GM23338 (cell line): ENCODE results near the gene BRSK2. TPM values are rescaled to one million over a fixed set of nuclear protein-coding genes. Genes with fewer than 3 reads are reported as not detected.

Experiments used
- ATAC-seq: fragments of 200-7000 bp; cut with Tn5 transposase; 3 replicates; pipeline ENCODE4 v1.9.1; 2020
- DNase-seq: peaks from one replicate; pipeline ENCODE4 v3.0.0-alpha.2; 2015; ENCODE audit warnings: low spot score
- H2AFZ ChIP-seq: fragments of 200-600 bp; sonication (generic); 2 replicates; pipeline ENCODE4 v1.8.0; 2016; ENCODE audit warnings: antibody characterized with exemption, mild to moderate bottlenecking, moderate library complexity
- H3F3A ChIP-seq: fragments of 200-600 bp; sonication (generic); replicated peaks from 2 replicates; pipeline ENCODE4 v1.8.0; 2017; ENCODE audit warnings: antibody characterized with exemption, mixed run types, low read depth
- H3K27ac ChIP-seq: fragments of 200-600 bp; sonication (generic); 2 replicates; pipeline ENCODE4 v1.6.1; 2016; ENCODE audit warnings: low read depth
- H3K27me3 ChIP-seq: fragments of 200-600 bp; sonication (generic); 2 replicates; pipeline ENCODE4 v1.8.0; 2016; ENCODE audit warnings: mild to moderate bottlenecking, mixed run types, moderate library complexity; ENCODE audit not compliant: insufficient read depth
- H3K36me3 ChIP-seq: fragments of 200-600 bp; sonication (generic); 2 replicates; pipeline ENCODE4 v1.8.0; 2016; ENCODE audit warnings: mild to moderate bottlenecking; ENCODE audit not compliant: insufficient read depth
- H3K4me1 ChIP-seq: fragments of 200-600 bp; sonication (generic); 2 replicates; pipeline ENCODE4 v1.8.0; 2016; ENCODE audit warnings: mild to moderate bottlenecking, moderate library complexity; ENCODE audit not compliant: insufficient read depth
- H3K4me2 ChIP-seq: fragments of 200-600 bp; sonication (generic); 2 replicates; pipeline ENCODE4 v1.7.1; 2017; ENCODE audit warnings: mixed run types
- H3K4me3 ChIP-seq: fragments of 200-600 bp; sonication (generic); 2 replicates; pipeline ENCODE4 v1.6.1; 2016; ENCODE audit warnings: mixed run types
- H3K79me2 ChIP-seq: fragments of 200-600 bp; sonication (generic); replicated peaks from 2 replicates; pipeline ENCODE4 v1.8.0; 2017; ENCODE audit warnings: mild to moderate bottlenecking; ENCODE audit not compliant: insufficient read depth
- H3K9me2 ChIP-seq: fragments of 200-600 bp; sonication (generic); 2 replicates; pipeline ENCODE4 v1.8.0; 2017; ENCODE audit not compliant: insufficient read depth
- H4K20me1 ChIP-seq: fragments of 200-600 bp; sonication (generic); replicated peaks from 2 replicates; pipeline ENCODE4 v1.8.0; 2017; ENCODE audit warnings: mild to moderate bottlenecking; ENCODE audit not compliant: insufficient read depth
- H3K27ac Mint-ChIP-seq: 2 replicates; pipeline ENCODE4 v1.8.0; 2020; ENCODE audit warnings: inconsistent platforms, mild to moderate bottlenecking, moderate library complexity, mixed read lengths
- H3K27me3 Mint-ChIP-seq: 3 replicates; pipeline ENCODE4 v1.8.0; 2022; ENCODE audit warnings: low read depth, mild to moderate bottlenecking, moderate library complexity, mixed read lengths, inconsistent platforms; ENCODE audit not compliant: insufficient read depth, poor library complexity
- H3K36me3 Mint-ChIP-seq: 3 replicates; pipeline ENCODE4 v1.8.0; 2021; ENCODE audit warnings: low read depth, mild to moderate bottlenecking, inconsistent platforms, moderate library complexity, mixed read lengths
- H3K4me1 Mint-ChIP-seq: 3 replicates; pipeline ENCODE4 v1.8.0; 2020; ENCODE audit warnings: mild to moderate bottlenecking, inconsistent platforms, mixed read lengths
- H3K4me3 Mint-ChIP-seq: 3 replicates; pipeline ENCODE4 v1.8.0; 2021; ENCODE audit warnings: moderate library complexity, mild to moderate bottlenecking, inconsistent platforms, mixed read lengths
- H3K9me3 Mint-ChIP-seq: 3 replicates; pipeline ENCODE4 v1.8.0; 2020; ENCODE audit warnings: moderate library complexity, mild to moderate bottlenecking, inconsistent platforms, mixed read lengths
- CREB1 ChIP-seq: fragments of 250-450 bp; sonication (Bioruptor Pico); IDR thresholded peaks from 2 replicates; pipeline ENCODE4 v1.5.0; 2020; ENCODE audit warnings: low read depth, mild to moderate bottlenecking, moderate library complexity
- EZH2 ChIP-seq: fragments of 200-600 bp; sonication (generic); IDR thresholded peaks from one replicate; pipeline ENCODE4 v1.8.0; 2017; ENCODE audit warnings: antibody characterized with exemption, mild to moderate bottlenecking, low read depth; ENCODE audit not compliant: unreplicated experiment
- EZH2phosphoT487 ChIP-seq: fragments of 200-600 bp; sonication (generic); IDR thresholded peaks from one replicate; pipeline ENCODE4 v1.8.1; 2018; ENCODE audit warnings: antibody characterized with exemption; ENCODE audit not compliant: unreplicated experiment
- JUNB ChIP-seq: IDR thresholded peaks from one replicate; pipeline ENCODE4 v1.6.1; 2016; ENCODE audit warnings: antibody characterized with exemption; ENCODE audit not compliant: unreplicated experiment
- NANOG ChIP-seq: IDR thresholded peaks from 2 replicates; pipeline ENCODE4 v1.6.1; 2016; ENCODE audit warnings: antibody characterized with exemption, borderline replicate concordance
- POLR2AphosphoS5 ChIP-seq: IDR thresholded peaks from 2 replicates; pipeline ENCODE4 v1.6.1; 2016; ENCODE audit warnings: antibody characterized with exemption, low read depth
- STAT1 ChIP-seq: IDR thresholded peaks from one replicate; pipeline ENCODE4 v1.6.1; 2016; ENCODE audit warnings: antibody characterized with exemption; ENCODE audit not compliant: unreplicated experiment
- ZNF114 ChIP-seq: fragments of 250-450 bp; sonication (Bioruptor Pico); IDR thresholded peaks from 2 replicates; pipeline ENCODE4 v1.5.0; 2020; ENCODE audit warnings: mild to moderate bottlenecking, moderate library complexity
- ZNF331 ChIP-seq: fragments of 250-450 bp; sonication (Bioruptor Pico); IDR thresholded peaks from 2 replicates; pipeline ENCODE4 v1.5.0; 2020; ENCODE audit warnings: low read depth, mild to moderate bottlenecking, moderate library complexity
- polyA plus RNA-seq: library from polyadenylated mRNA; unstranded; fragments of >200 nt; fragmentation: Nextera tagmentation; extraction: Ambion mirVana; gene quantifications from 2 replicates; pipeline ENCODE4 v1.2.1, GENCODE V29; 2016
- total RNA-seq: library from RNA; depleted of rRNA; stranded (reverse); fragments of >200 nt; shearing (Covaris generic); gene quantifications from 2 replicates; pipeline ENCODE4 v1.2.3, GENCODE V29; 2014
- TF ChIP-seq, protein P1 (sequence below): IDR thresholded peaks from 2 replicates; pipeline ENCODE4 v1.6.1; 2016; ENCODE audit warnings: antibody characterized with exemption
- TF ChIP-seq, protein P2 (sequence below): fragments of 250-450 bp; sonication (Bioruptor Pico); IDR thresholded peaks from 2 replicates; pipeline ENCODE4 v1.5.0; 2020; ENCODE audit warnings: mild to moderate bottlenecking, moderate library complexity
- TF ChIP-seq, protein P3 (sequence below), 2 experiments: fragments of 200-600 bp in 1 of 2; sonication (generic) in 1 of 2; conservative IDR thresholded peaks; 2 replicates each; pipeline versions ENCODE4 v1.5.1 to v1.6.1; 2016 to 2017; ENCODE audit warnings: antibody characterized with exemption in 2 of 2, low read depth in 2 of 2, mild to moderate bottlenecking in 2 of 2, moderate library complexity in 1 of 2
- TF ChIP-seq, protein P4 (sequence below): IDR thresholded peaks from one replicate; pipeline ENCODE4 v1.6.1; 2018; ENCODE audit warnings: antibody characterized with exemption; ENCODE audit not compliant: unreplicated experiment

The BRSK2 gene
- total and polyA plus RNA-seq, 2 experiments from 2014 or later: 7.2 to 20.3 TPM

DNA sequence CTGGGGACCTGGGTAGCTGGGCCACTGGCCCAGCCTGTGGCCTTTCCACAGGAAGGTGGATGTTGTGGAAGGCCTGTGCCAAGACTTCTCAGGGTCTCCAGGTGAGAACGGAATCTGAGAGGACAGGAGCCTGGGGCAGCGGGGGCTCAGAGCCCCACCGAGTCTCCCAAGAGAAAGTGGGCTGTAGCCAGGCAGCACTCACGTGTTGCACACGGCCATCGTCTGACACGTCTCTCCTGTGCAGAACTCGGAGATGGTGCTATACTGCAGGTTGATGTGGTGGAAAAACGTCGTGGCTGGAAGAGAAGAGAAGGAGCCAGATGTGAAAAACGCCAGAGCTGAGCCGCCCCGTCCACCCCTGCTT, 90.4 kb downstream of the BRSK2 start:
- Mint-ChIP-seq H3K4me1 (no peaks in the 10 kb centered on the region), H3K4me3 (no peak overlapping the region), H3K27me3 (peaks cover 3% of the 10 kb centered on the region), H3K27ac (no peak overlapping the region; the same call in 1 of the 2 replicates), H3K9me3 (no peaks in the 10 kb centered on the region; the same call in 2 of the 3 replicates), H3K36me3 (peaks cover 5% of the 10 kb centered on the region; the same call in 1 of the 3 replicates)
- TF ChIP-seq ZNF114 (CRISPR knock-in tag): no peak
- TF ChIP-seq, protein P1, sequence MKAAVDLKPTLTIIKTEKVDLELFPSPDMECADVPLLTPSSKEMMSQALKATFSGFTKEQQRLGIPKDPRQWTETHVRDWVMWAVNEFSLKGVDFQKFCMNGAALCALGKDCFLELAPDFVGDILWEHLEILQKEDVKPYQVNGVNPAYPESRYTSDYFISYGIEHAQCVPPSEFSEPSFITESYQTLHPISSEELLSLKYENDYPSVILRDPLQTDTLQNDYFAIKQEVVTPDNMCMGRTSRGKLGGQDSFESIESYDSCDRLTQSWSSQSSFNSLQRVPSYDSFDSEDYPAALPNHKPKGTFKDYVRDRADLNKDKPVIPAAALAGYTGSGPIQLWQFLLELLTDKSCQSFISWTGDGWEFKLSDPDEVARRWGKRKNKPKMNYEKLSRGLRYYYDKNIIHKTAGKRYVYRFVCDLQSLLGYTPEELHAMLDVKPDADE: no peak
- no peak for TF ChIP-seq ZNF331 (CRISPR knock-in tag)
- no peak for TF ChIP-seq NANOG
- no peak for TF ChIP-seq STAT1
- TF ChIP-seq POLR2AphosphoS5: no peak
- TF ChIP-seq, protein P2, sequence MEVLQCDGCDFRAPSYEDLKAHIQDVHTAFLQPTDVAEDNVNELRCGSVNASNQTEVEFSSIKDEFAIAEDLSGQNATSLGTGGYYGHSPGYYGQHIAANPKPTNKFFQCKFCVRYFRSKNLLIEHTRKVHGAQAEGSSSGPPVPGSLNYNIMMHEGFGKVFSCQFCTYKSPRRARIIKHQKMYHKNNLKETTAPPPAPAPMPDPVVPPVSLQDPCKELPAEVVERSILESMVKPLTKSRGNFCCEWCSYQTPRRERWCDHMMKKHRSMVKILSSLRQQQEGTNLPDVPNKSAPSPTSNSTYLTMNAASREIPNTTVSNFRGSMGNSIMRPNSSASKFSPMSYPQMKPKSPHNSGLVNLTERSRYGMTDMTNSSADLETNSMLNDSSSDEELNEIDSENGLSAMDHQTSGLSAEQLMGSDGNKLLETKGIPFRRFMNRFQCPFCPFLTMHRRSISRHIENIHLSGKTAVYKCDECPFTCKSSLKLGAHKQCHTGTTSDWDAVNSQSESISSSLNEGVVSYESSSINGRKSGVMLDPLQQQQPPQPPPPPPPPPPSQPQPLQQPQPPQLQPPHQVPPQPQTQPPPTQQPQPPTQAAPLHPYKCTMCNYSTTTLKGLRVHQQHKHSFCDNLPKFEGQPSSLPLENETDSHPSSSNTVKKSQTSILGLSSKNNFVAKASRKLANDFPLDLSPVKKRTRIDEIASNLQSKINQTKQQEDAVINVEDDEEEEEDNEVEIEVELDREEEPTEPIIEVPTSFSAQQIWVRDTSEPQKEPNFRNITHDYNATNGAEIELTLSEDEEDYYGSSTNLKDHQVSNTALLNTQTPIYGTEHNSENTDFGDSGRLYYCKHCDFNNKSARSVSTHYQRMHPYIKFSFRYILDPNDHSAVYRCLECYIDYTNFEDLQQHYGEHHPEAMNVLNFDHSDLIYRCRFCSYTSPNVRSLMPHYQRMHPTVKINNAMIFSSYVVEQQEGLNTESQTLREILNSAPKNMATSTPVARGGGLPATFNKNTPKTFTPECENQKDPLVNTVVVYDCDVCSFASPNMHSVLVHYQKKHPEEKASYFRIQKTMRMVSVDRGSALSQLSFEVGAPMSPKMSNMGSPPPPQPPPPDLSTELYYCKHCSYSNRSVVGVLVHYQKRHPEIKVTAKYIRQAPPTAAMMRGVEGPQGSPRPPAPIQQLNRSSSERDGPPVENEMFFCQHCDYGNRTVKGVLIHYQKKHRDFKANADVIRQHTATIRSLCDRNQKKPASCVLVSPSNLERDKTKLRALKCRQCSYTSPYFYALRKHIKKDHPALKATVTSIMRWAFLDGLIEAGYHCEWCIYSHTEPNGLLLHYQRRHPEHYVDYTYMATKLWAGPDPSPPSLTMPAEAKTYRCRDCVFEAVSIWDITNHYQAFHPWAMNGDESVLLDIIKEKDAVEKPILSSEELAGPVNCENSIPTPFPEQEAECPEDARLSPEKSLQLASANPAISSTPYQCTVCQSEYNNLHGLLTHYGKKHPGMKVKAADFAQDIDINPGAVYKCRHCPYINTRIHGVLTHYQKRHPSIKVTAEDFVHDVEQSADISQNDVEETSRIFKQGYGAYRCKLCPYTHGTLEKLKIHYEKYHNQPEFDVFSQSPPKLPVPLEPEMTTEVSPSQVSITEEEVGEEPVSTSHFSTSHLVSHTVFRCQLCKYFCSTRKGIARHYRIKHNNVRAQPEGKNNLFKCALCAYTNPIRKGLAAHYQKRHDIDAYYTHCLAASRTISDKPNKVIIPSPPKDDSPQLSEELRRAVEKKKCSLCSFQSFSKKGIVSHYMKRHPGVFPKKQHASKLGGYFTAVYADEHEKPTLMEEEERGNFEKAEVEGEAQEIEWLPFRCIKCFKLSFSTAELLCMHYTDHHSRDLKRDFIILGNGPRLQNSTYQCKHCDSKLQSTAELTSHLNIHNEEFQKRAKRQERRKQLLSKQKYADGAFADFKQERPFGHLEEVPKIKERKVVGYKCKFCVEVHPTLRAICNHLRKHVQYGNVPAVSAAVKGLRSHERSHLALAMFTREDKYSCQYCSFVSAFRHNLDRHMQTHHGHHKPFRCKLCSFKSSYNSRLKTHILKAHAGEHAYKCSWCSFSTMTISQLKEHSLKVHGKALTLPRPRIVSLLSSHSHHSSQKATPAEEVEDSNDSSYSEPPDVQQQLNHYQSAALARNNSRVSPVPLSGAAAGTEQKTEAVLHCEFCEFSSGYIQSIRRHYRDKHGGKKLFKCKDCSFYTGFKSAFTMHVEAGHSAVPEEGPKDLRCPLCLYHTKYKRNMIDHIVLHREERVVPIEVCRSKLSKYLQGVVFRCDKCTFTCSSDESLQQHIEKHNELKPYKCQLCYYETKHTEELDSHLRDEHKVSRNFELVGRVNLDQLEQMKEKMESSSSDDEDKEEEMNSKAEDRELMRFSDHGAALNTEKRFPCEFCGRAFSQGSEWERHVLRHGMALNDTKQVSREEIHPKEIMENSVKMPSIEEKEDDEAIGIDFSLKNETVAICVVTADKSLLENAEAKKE (CRISPR knock-in tag): no peak
- no peak for TF ChIP-seq JUNB
- TF ChIP-seq EZH2phosphoT487: no peak
- TF ChIP-seq, protein P3, sequence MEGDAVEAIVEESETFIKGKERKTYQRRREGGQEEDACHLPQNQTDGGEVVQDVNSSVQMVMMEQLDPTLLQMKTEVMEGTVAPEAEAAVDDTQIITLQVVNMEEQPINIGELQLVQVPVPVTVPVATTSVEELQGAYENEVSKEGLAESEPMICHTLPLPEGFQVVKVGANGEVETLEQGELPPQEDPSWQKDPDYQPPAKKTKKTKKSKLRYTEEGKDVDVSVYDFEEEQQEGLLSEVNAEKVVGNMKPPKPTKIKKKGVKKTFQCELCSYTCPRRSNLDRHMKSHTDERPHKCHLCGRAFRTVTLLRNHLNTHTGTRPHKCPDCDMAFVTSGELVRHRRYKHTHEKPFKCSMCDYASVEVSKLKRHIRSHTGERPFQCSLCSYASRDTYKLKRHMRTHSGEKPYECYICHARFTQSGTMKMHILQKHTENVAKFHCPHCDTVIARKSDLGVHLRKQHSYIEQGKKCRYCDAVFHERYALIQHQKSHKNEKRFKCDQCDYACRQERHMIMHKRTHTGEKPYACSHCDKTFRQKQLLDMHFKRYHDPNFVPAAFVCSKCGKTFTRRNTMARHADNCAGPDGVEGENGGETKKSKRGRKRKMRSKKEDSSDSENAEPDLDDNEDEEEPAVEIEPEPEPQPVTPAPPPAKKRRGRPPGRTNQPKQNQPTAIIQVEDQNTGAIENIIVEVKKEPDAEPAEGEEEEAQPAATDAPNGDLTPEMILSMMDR (conservative IDR thresholded peaks at IDR 0.05; ENCODE audit: low read depth in 2 of 2): no peak
- no peak for TF ChIP-seq EZH2
- TF ChIP-seq, protein P4, sequence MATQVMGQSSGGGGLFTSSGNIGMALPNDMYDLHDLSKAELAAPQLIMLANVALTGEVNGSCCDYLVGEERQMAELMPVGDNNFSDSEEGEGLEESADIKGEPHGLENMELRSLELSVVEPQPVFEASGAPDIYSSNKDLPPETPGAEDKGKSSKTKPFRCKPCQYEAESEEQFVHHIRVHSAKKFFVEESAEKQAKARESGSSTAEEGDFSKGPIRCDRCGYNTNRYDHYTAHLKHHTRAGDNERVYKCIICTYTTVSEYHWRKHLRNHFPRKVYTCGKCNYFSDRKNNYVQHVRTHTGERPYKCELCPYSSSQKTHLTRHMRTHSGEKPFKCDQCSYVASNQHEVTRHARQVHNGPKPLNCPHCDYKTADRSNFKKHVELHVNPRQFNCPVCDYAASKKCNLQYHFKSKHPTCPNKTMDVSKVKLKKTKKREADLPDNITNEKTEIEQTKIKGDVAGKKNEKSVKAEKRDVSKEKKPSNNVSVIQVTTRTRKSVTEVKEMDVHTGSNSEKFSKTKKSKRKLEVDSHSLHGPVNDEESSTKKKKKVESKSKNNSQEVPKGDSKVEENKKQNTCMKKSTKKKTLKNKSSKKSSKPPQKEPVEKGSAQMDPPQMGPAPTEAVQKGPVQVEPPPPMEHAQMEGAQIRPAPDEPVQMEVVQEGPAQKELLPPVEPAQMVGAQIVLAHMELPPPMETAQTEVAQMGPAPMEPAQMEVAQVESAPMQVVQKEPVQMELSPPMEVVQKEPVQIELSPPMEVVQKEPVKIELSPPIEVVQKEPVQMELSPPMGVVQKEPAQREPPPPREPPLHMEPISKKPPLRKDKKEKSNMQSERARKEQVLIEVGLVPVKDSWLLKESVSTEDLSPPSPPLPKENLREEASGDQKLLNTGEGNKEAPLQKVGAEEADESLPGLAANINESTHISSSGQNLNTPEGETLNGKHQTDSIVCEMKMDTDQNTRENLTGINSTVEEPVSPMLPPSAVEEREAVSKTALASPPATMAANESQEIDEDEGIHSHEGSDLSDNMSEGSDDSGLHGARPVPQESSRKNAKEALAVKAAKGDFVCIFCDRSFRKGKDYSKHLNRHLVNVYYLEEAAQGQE: no peak
- no peak for TF ChIP-seq CREB1 (CRISPR knock-in tag)
- ATAC-seq (no peak), DNase-seq (no peak)
- Histone ChIP-seq H3K9me2 (no peaks in the 10 kb centered on the region), H3K4me1 (no peaks in the 10 kb centered on the region), H3K4me2 (no peak overlapping the region), H3K27ac (no peak overlapping the region), H2AFZ (no peak overlapping the region), H3K79me2 (no peaks in the 10 kb centered on the region; the same call in 1 of the 2 replicates), H4K20me1 (peaks cover 7% of the 10 kb centered on the region), H3K4me3 (no peak overlapping the region), H3F3A (no peaks in the 10 kb centered on the region), H3K27me3 (no peaks in the 10 kb centered on the region), H3K36me3 (no peaks in the 10 kb centered on the region)
